ENCODE results near the gene C1QTNF3.
"Not testable (repeated sequence)": the region's sequence is repeated elsewhere in the genome, so short reads cannot be mapped to it uniquely, and the experiment has no call there.

GRCh38 chr5:34091039-34091438, 48.0 kb upstream of the C1QTNF3 start:
- not testable (repeated sequence) for TF ChIP-seq TAF1 (IDR thresholded peaks at IDR 0.05; ENCODE audit: borderline replicate concordance, low read depth, low read length); POLR2A (IDR thresholded peaks at IDR 0.05; ENCODE audit: low read depth, low read length)

Measured in GM12892 (cell line).